ENCODE measurements around the gene PDGFB.

The PDGFB gene

DNA sequence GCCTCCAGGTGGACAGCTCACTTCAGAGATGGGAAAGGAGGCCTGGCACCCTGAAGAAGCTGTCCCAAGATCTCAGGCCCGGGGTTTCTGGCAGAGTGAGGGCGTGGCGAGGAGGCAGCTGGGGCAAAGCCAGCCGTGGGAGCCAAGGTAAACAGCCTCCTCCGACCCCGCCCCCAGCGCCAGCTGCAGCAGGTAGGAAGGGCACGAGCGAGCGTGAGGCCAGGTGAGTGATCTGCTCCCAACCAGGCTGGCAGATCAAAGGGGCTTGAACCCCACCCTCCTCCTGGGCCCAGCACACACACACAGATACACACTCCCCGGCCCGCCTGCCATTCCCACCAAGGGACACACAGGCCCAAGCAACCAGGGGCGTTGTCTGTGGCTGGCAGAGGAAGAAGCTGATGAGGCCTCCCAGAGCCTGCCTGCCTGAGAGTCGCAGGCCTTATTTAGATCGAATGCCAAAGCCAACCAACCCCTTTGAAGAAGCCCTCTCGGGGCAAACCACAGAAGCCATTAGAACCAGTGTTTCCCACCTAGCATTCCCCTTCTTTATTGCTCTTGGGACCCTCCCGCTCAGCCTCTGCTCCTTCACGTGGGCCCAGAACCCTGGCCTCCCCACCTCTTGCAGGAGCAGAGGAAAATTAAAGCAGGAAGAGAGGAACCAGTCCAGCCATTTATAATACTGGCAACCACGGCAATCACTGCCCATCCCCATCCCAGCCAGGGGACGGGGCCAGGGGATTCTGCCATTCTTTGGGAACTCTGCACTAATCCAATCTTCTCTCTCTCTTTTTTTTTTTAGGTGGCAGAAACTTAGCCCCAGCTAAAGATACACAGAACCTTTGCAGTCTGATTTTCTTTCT is 5.0 kb downstream of the PDGFB start:
- no peak for DNase-seq (ENCODE audit: low read depth)

- no peak for DNase-seq (ENCODE audit: low read depth)
Observed at GRCh38 chr22:39238966-39239505, 5.7 kb downstream of the PDGFB start.

DNA sequence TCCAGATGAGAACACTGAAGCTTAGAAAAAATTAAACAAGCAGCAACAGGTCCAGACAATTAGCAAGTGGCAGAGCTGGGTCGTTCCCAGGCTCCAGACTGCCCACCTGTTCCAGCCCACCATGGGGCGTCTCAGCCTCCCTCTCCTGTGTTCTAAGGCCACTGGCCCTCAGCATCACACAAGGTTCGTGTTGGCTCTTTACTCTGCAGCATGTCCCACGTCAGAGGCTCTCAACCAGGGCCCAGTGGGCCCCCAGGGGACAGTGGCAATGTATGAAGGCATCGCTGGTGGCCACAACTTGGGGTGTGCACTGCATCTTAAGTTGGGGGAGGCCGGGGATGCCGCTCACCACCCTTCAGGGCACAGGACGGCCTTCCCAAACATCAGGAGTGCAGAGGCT is 6.2 kb downstream of the PDGFB start:
- DNase-seq (ENCODE audit: low read depth): no peak

DNA sequence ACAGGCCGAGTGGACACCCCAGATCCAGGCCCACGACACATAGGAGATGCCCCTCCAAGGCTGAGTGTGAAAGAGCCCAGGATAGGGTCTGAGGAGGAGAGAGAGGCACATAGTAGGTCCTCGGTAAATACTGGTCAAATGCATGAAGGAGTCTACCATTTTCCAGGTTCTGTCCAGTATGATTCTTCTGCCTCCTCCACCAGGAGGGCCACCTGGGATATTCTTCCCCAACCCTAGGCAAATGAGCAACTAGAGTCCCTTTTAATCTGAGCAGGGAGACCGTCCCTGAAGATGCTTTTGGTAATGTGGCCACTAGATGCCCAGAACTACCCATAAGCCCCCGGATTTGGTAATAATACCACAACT is 6.7 kb downstream of the PDGFB start:
- DNase-seq (ENCODE audit: low read depth): no peak

GRCh38 chr22:39237318-39238100 is 7.3 kb downstream of the PDGFB start:
- DNase-seq (ENCODE audit: low read depth): no peak

DNA sequence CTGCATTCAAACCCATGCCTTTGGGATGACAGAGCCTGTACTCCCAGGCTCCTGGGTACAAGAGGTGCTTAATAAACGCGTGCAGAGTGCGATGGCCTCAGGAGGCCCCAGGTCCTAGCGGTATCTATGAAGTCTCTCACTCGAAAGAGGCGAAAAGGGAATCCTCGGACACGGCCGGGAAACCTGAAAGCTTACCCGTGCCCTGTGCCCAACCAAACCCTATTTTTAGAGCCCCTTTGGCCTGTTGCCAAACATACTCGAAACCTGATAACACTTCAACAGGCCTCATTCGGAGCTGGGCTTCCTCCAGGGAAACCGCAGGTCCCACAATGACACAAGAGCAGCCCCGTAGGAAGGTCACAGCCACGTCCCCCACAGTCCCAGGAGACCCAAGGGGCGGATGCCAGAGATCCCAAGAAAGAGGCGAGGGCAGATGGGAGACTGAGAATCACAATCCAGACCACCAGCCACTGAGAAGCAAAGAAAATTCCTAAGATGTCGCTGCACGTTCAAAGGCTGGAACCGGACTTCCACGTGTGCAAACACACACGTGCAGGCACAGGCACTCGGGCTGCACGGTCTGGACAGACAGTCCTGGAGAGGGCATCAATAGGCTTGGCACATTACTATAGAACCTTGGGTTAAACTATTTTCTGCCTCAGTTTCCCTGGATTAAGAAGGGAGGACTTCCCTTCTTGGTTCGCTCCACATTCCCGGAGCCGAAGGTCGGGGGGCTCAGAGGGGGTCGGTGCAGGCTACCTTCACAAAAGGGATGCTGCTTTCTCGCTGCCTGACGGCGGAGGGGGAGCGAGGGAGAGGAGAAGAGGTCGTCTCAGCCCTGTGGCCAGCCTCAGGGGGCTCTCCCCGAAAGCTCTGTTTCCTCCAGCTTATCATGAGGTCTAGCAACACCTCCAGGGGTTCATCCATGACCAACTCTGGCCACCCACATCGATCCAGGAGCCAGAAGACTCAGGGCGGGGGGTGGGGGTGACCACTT is 8.2 kb downstream of the PDGFB start:
- DNase-seq (ENCODE audit: low read depth): no peak

DNA sequence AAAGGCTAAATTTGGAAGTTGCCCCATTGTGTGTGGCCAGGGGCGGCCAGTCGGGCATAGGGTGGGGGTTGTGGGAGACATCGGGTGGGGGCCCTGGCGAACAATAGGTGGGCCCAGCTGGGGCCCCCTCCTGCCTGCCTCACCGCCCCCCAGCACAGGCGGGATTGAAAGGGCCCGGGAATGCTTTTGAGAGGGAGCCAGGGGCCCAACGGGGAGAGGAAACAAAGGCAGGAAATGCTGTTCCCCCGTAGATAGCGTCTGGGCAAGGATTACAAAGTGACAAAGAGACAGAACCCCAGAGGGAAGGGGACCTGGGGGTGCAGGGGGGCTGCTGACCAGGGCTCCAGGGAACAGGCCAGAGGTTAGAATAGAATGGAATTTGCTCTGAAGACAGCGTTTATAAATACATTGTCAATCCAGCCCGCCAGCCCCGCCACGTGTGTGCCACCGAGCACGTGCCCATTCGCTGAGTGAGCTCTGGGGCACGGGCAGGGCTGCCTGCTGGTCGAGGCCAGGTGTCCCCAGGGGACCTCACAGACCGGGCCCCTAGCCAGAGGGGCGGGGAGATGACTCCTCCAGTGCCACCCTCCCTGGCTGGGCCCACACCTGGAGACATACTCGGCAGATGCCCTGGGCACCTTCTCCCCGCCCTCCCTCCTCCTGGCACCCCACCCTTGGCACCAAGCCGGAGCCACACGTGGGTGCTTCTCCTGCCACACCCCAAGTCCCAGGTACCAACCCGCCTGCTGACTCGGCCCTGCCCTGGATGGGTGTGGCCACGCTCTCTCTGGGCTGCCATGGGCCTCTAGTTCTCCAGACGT is 9.7 kb downstream of the PDGFB start:
- DNase-seq (ENCODE audit: low read depth): no peak

- no peak for DNase-seq (ENCODE audit: low read depth)
Observed at GRCh38 chr22:39234472-39234787, 10.4 kb downstream of the PDGFB start.

DNA sequence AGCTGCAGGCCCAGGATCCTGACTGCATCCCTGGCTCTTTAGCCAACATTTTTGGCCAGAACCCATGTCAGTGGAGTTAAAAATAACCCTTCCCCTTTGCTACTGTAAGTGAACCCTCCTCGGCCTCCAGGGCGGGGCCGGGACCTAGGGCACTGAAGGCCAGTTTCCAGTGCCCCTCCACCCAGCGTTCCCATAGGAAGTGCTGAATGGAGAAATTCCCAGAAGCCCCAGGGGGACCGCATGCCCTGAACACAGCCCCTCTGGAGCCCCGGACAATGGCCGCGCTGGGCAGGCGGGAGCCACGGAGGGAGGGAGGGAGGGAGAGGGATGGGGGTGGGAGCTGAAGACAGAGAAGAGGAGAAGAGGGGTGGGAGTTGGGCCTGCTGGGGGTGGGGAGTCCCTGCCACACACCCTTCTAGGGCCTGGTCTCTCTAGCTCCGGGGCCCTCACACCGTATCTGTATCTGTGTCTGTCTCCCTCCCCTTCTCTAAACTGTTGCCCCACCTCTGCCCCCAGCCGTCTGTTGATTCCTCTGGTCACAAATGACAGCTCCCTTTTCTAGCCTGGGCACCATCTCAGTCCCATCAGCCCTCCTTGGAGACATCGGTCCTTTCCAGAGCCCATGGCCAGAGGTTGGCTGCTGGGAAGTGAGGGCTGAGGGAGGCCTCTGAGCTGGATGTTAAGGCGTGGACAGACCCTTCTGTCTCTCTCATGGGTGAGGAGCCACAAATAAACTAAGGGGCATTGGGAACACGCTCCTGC is 10.9 kb downstream of the PDGFB start:
- no peak for DNase-seq (ENCODE audit: low read depth)

DNA sequence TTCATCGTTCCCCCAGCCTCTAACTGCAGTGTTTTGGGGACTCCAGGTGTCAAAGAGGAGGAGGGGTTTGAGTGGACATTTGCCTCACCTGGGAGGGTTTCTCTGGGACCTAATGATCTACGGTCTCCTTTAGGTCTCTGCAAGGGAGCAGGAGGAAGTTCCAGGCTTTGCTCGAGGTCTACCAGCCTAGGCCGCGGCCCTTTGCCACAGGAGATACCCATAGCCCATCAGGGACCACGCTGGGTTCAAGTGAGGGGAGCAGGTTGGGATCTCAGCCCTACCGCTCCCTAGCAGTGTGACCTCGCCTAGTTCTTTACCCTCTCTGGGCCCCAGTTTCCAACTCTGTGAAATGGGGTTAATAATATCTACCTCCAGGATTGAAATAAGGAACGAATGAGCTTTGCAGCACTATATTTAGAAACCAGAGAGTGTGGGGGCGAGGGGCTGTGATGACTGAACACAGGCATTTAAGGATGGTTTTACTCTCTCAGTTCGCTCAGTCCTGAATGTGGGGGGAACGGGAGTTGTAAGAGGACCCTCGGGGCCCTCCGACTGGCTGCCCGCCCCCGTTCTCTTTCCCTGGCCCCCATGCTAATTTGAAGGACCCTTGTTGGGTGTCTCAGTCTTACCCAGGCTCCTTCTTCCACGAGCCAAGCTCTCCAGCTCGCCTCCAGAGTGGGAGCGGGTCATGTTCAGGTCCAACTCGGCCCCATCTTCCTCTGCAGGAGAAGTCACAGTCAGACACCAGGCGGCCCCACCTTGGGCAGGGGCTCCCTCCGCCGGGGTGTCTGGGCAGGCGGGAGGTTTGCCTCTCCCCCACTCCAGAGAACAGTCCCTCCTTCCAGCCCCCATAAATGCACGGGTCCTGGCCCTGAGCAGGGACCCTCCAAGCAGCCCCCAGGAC is 11.7 kb downstream of the PDGFB start:
- DNase-seq (ENCODE audit: low read depth): no peak

DNA sequence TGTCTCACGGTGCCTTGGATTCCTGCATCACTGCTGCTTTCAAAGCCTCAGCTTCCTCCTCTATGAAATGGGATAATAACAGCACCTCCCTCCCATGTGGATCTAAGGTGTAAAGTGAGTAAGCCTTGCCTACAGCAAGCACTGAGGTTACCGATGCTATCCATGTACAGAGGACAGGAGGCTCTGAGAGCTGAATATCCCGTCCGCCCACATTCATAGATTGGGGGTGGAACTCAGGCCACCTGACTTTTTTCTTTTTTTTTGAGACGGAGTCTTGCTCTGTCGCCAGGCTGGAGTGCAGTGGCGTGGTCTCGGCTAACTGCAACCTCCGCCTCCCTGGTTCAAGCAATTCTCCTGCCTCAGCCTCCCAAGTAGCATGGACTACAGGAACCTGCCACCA is 12.5 kb downstream of the PDGFB start:
- DNase-seq (ENCODE audit: low read depth): no peak

GRCh38 chr22:39231197-39231950 is 13.4 kb downstream of the PDGFB start:
- DNase-seq (ENCODE audit: low read depth): no peak

- no peak for DNase-seq (ENCODE audit: low read depth)
Observed at GRCh38 chr22:39230261-39231196, 14.3 kb downstream of the PDGFB start.

GRCh38 chr22:39229688-39230260 is 15.0 kb downstream of the PDGFB start:
- DNase-seq (ENCODE audit: low read depth): no peak

DNA sequence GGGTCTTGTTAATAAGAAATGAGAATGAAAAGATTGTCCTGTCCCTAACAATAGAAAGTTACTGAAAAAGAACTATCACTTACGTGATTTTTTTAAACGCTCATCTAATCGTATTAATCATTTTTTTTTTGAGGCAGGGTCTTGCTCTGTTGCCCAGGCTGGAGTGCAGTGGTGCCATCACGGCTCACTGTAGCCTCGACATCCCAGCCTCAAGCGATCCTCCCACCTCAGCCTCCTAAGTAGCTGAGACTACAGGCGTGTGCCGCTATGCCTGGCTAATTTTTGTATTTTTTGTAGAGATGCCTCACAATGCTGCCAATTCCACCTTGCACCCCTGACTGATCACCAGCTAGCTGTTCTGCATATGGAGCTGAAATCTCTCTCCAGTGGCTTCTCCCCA is 15.7 kb downstream of the PDGFB start:
- no peak for DNase-seq (ENCODE audit: low read depth)

GRCh38 chr22:39227542-39228272 is 17.1 kb downstream of the PDGFB start:
- DNase-seq (ENCODE audit: low read depth): no peak

Data from activated T-cell treated with anti-CD3 and anti-CD28 coated beads for 1 hour (primary cell).